ENCODE data around the gene MYH7B. TPM values are rescaled to one million over a fixed set of nuclear protein-coding genes. Genes with fewer than 3 reads are reported as not detected.

The MYH7B gene
- total RNA-seq, 1 donor from 2014 or later: 1.3 TPM

- H3K27ac Mint-ChIP-seq: no peak overlapping the region
- peaks cover 31% of the 10 kb centered on the region for H3K36me3 Mint-ChIP-seq
- no peaks in the 10 kb centered on the region for H3K9me3 Mint-ChIP-seq
Measured at GRCh38 chr20:34998331-34998950, 42.8 kb downstream of the MYH7B start.

GRCh38 chr20:34999021-34999451 lies 43.4 kb downstream of the MYH7B start:
- Mint-ChIP-seq H3K4me1 (no peaks in the 10 kb centered on the region), H3K27ac (no peak overlapping the region), H3K9me3 (no peaks in the 10 kb centered on the region), H3K36me3 (peaks cover 31% of the 10 kb centered on the region), H3K4me3 (no peak overlapping the region), H3K27me3 (ENCODE audit: low read depth) (no peaks in the 10 kb centered on the region)
- DNase-seq (ENCODE audit: low spot score in 2 of 2, unreplicated experiment in 2 of 2): no peak
- TF ChIP-seq CTCF (IDR thresholded peaks at IDR 0.05; ENCODE audit: unreplicated experiment): no peak

More at GRCh38 chr20:34998331-34998950, 42.8 kb downstream of the MYH7B start:
- H3K4me1 Mint-ChIP-seq: no peaks in the 10 kb centered on the region
- H3K27me3 Mint-ChIP-seq (ENCODE audit: low read depth): no peaks in the 10 kb centered on the region
- TF ChIP-seq CTCF (IDR thresholded peaks at IDR 0.05; ENCODE audit: unreplicated experiment): no peak
- no peak overlapping the region for H3K4me3 Mint-ChIP-seq
- no peak for DNase-seq (ENCODE audit: low spot score in 2 of 2, unreplicated experiment in 2 of 2)

- Mint-ChIP-seq H3K36me3 (peaks cover 30% of the 10 kb centered on the region), H3K27me3 (ENCODE audit: low read depth) (no peaks in the 10 kb centered on the region)
- DNase-seq (ENCODE audit: low spot score in 2 of 2, unreplicated experiment in 2 of 2): no peak
Measured at GRCh38 chr20:34999782-35000181, 44.1 kb downstream of the MYH7B start.

GRCh38 chr20:35000311-35000921 lies 44.7 kb downstream of the MYH7B start:
- no peak for DNase-seq (ENCODE audit: low spot score in 2 of 2, unreplicated experiment in 2 of 2)
- no peak overlapping the region for H3K4me3 Mint-ChIP-seq
- H3K27ac Mint-ChIP-seq: no peak overlapping the region
- no peaks in the 10 kb centered on the region for H3K27me3 Mint-ChIP-seq (ENCODE audit: low read depth)
- H3K36me3 Mint-ChIP-seq: peaks cover 30% of the 10 kb centered on the region
- no peaks in the 10 kb centered on the region for H3K4me1 Mint-ChIP-seq
- H3K9me3 Mint-ChIP-seq: no peaks in the 10 kb centered on the region
- no peak for TF ChIP-seq CTCF (IDR thresholded peaks at IDR 0.05; ENCODE audit: unreplicated experiment)

More at GRCh38 chr20:34999782-35000181, 44.1 kb downstream of the MYH7B start:
- Mint-ChIP-seq H3K9me3 (no peaks in the 10 kb centered on the region), H3K4me1 (no peaks in the 10 kb centered on the region), H3K4me3 (no peak overlapping the region), H3K27ac (no peak overlapping the region)
- no peak for TF ChIP-seq CTCF (IDR thresholded peaks at IDR 0.05; ENCODE audit: unreplicated experiment)

- peaks cover 28% of the 10 kb centered on the region for H3K36me3 Mint-ChIP-seq
- no peak overlapping the region for H3K27ac Mint-ChIP-seq
- no peaks in the 10 kb centered on the region for H3K4me1 Mint-ChIP-seq
- H3K27me3 Mint-ChIP-seq (ENCODE audit: low read depth): no peaks in the 10 kb centered on the region
- no peak overlapping the region for H3K4me3 Mint-ChIP-seq
- H3K9me3 Mint-ChIP-seq: no peaks in the 10 kb centered on the region
- DNase-seq (ENCODE audit: low spot score in 2 of 2, unreplicated experiment in 2 of 2): no peak
- no peak for TF ChIP-seq CTCF (IDR thresholded peaks at IDR 0.05; ENCODE audit: unreplicated experiment)
Measured at GRCh38 chr20:35000922-35001595, 45.4 kb downstream of the MYH7B start.
